Measurements from ENCODE around the gene TACR2.

The TACR2 gene

GRCh38 chr10:69403066-69403465 is 13.7 kb downstream of the TACR2 start:
- no peak for DNase-seq (ENCODE audit: low spot score)

GRCh38 chr10:69402386-69402785 is 14.3 kb downstream of the TACR2 start:
- DNase-seq (ENCODE audit: low spot score): no peak

GRCh38 chr10:69401416-69401815 is 15.3 kb downstream of the TACR2 start:
- no peak for DNase-seq (ENCODE audit: low spot score)

DNA sequence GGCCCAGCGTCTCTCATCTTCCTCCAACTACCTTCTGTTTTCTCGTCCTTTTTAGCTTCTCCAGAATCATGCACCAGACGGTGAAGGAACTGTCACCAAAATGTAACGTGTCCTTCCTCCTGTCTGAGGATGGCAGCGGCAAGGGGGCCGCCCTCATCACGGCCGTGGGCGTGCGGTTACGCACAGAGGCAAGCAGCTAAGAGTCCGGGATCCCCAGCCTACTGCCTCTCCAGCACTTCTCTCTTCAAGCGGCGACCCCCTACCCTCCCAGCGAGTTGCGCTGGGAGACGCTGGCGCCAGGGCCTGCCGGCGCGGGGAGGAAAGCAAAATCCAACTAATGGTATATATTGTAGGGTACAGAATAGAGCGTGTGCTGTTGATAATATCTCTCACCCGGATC is 15.8 kb downstream of the TACR2 start:
- DNase-seq (ENCODE audit: low spot score): no peak

- no peak for DNase-seq (ENCODE audit: low spot score)
Measured at GRCh38 chr10:69398466-69398865, 18.3 kb downstream of the TACR2 start.

GRCh38 chr10:69397972-69398371 is 18.7 kb downstream of the TACR2 start:
- DNase-seq (ENCODE audit: low spot score): no peak

GRCh38 chr10:69394020-69394419 is 22.7 kb downstream of the TACR2 start:
- no peak for DNase-seq (ENCODE audit: low spot score)

- peak; percentile 85 for DNase-seq (ENCODE audit: low spot score)
Measured at GRCh38 chr10:69392481-69393000, 24.2 kb downstream of the TACR2 start.

- no peak for DNase-seq (ENCODE audit: low spot score)
Measured at GRCh38 chr10:69391158-69391557, 25.6 kb downstream of the TACR2 start.

DNA sequence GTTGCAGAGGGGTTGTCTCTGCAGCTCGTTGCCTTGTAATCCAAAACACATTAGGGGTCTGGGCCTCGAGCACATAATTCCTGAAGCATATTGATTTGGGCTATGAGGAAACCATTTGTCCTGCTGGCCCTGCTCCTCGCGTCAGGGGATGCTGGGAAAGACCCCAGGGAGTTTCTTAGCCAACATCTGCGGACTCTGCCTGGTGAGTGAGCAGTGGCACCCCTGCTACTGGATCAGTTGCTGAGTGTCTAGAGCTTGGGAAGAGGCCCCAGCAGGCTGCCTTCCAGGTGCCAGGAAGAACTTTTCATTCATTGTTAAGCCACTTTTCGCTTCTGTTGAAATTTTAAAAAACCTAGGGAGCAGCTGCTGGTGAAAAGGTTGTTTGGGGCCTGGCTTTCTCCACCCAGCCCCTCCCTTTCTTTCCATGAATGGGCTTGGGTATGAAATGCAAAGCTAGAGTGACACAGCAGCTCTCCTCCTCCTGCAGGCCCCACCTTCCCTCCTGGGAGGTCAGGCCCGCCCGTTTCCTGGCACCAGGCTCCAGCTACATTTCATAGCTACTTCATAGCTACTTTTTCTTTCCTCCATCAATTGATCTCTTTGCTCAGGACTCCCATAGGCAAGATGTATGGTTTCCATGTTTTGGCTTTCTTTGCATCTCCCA is 26.8 kb downstream of the TACR2 start:
- no peak for DNase-seq (ENCODE audit: low spot score)

DNA sequence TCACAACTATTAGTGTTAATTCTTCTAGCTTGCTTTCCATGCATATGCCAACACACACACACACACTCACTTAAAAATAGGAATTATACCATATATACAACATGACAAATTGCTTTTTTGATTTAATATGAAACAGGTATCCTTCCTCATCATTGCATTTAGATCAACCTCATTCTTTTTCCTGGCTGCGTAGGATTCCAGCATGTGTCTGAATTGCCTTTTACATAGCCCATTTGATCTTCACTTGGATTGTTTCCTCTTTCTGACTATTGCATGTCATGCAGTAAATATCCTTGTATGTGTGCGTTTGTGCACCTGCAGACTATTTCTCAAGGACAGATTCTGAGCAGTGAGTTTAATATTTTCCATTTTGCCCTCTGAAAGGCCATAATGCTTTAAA is 28.2 kb downstream of the TACR2 start:
- no peak for DNase-seq (ENCODE audit: low spot score)

GRCh38 chr10:69387500-69387899 is 29.2 kb downstream of the TACR2 start:
- DNase-seq (ENCODE audit: low spot score): no peak

DNA sequence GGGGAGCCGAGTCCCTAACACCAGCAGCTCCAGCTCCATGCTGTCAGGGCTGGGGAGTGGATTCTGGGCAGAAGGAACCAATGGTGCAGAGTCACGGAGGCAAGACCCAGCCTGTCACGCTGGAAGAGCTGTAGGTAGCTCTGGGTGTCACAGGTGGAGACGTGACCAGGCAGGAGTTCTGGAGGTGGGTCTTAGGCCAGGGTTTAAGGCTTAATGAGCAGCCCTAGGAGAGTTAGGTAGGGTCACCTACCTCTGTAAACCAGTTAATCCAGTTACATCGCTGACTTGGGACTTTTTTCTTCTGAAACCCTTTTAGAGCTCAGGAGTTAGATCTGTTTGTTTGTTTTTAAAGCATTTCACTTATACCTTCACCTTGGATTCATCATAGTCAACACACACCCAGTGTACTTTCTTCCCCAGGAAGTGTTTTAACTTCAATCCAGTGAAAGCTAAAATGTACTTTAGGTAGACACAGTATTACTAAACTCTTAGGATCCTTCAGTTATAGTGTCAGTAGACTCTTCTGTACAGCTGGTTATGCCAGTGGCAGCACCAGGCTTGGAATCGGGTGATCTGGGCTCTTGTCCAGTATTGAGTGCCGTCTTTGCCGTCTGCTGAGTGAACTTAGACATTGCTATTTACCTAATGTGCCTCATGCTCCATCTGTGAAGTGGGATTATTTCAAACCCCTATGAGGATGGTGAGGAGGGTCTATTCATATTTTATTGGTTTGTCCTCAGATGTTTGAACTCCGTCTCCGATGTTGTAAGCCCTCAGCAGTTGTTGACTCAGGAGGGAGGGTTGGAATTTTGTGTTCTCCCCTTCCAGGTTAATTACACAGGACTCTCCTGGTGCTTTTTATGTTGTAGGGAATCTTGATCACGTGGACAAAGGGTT is 31.0 kb downstream of the TACR2 start:
- no peak for DNase-seq (ENCODE audit: low spot score)

DNA sequence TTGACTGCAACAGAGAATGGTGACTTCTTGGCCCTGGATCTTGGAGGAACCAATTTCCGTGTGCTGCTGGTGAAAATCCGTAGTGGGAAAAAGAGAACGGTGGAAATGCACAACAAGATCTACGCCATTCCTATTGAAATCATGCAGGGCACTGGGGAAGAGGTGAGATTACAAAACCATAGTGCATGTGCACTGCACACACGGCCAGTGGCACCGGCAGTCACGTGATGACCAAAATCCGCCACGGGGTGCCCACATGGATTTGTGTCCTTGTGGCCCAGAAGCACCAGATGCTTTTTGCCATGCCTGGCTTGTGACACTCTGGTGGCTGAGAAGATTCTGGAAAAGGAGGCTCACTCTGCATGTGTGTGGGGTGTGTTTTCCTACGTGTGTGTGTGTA is 32.4 kb downstream of the TACR2 start:
- DNase-seq (ENCODE audit: low spot score): no peak

DNA sequence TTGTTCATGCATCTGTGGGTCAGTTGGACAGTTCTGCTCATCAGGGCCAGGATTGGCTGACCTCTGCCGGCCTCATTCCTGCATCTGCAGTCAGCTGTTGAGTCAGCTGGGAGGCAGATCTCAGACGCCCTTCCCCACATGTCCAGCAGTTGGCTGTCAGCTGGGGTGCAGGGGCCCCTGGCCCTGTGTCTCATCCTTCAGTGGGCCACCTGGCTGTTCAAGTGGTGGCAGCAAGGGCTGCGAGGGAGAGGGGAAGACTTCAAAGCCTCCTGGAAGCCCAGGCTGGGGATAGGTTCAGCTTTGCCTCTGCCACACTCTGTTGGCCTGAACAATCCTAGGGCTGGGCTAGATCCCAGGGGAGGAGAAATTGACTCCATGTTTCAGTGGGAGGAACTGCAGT is 33.2 kb downstream of the TACR2 start:
- DNase-seq (ENCODE audit: low spot score): peak; percentile 83

DNA sequence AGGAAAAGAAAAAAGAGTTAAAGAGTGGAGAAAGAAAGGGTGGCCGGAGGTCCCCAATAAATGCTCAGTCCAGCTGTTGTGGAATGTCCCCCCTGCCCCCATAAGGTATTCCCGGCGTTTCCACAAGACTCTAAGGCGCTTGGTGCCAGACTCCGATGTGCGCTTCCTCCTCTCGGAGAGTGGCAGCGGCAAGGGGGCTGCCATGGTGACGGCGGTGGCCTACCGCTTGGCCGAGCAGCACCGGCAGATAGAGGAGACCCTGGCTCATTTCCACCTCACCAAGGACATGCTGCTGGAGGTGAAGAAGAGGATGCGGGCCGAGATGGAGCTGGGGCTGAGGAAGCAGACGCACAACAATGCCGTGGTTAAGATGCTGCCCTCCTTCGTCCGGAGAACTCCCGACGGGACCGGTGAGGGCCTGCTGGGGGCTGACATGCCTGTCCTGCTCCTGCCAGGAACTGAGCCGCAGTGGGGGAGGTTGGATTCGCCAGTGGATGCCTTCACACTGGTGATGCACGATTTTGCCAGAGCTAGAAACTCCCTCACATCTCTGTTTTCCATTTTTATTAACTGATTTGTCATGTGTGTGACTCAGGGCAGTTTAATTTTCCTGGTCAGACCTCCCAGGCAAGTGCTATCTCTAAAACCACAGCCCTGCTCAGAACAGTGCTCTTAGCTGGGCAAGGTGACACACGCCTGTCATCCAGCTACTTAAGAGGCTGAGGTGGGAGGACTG is 34.2 kb downstream of the TACR2 start:
- DNase-seq (ENCODE audit: low spot score): peak; percentile 75

DNA sequence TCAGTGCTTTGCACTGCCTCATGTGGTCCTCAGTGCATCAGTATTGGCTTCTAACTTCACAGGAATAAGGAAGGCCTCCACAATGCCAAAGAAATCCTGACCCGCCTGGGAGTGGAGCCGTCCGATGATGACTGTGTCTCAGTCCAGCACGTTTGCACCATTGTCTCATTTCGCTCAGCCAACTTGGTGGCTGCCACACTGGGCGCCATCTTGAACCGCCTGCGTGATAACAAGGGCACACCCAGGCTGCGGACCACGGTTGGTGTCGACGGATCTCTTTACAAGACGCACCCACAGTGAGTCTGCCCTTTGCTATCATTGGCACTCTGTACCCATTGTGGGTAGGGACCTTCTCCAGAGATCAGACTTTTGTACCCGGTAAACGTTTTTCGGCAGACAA is 36.9 kb downstream of the TACR2 start:
- no peak for DNase-seq (ENCODE audit: low spot score)

- DNase-seq (ENCODE audit: low spot score): no peak
Measured at GRCh38 chr10:69377933-69378332, 38.8 kb downstream of the TACR2 start.

GRCh38 chr10:69377191-69377590 is 39.5 kb downstream of the TACR2 start:
- DNase-seq (ENCODE audit: low spot score): no peak

DNA sequence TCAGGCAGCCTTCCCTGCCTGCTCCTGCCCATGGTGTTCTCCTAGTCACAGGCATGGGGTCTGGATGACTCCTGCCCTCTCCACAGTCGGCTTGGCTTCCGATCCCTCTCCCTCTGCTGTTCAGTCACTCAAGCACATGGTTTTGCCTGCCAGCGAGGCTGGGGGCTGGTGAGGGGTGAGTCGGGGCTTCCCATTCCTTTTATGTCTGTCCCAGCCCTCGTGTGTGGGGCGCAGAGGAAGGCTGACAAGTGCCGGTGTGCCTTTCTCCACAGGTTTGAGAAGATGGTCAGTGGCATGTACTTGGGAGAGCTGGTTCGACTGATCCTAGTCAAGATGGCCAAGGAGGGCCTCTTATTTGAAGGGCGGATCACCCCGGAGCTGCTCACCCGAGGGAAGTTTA is 40.1 kb downstream of the TACR2 start:
- no peak for DNase-seq (ENCODE audit: low spot score)

DNA sequence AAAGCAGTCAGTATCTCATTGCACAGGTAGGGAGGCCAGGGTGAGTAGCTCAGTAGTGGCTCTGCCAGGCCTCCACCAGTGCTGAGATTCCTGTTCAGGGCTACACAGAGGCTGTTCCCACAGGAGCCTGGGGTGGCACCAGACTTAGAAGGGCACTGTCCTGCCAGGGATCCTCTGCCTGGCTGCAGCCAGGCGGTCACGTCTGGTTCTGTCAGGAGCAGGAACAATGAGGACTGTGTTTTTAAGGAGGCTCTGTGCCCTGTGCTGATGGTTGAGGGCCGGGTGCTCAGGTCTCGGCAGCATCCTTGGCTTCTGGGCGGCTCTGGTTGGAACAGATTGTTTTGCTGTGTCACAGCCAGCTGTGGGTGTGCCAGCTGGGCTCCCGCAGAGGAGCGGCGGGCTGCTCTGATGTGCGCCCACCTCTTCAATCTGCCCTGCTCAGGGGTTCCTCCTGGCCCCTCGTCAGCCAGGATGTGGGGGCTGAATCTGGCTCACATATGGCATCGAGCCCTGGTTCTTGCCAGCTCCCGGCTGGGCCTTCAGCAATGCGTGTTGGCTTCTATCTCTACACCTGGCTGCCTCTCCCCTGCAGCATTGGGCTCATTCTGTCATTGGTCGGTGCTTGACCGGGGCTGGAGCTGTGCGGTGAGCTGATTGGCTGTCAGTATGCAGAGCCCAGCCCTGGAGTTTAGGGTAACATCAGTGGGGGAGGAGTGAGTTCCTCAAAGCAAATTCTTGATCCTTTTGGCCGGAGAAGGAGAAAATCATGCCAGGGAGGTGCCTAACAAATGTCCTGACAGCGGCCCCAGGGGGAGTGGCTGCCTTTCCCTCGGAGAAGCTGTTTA is 41.2 kb downstream of the TACR2 start:
- DNase-seq (ENCODE audit: low spot score): peak; percentile 68

GRCh38 chr10:69374931-69375306 is 41.8 kb downstream of the TACR2 start:
- no peak for DNase-seq (ENCODE audit: low spot score)
